Adrenal gland (tissue), 12 donors: ENCODE measurements around the gene ADGRL2. TPM values are rescaled to one million over a fixed set of nuclear protein-coding genes. Genes with fewer than 3 reads are reported as not detected.

Source experiments
- DNase-seq, 7 donors: peaks; one replicate each; pipeline ENCODE4 v3.0.0-alpha.2; 2019 to 2020
- H3K27ac ChIP-seq, 5 donors: fragments of 200-600 bp; sonication (generic) in 4 of 5; 1 replicate in 3 of 5; 2 replicates in 2 of 5; pipeline versions ENCODE4 v1.5.1 to v1.8.0; 2016 to 2020; ENCODE audit warnings: mild to moderate bottlenecking in 1 of 5
- H3K27me3 ChIP-seq: fragments of 200-600 bp; 2 replicates; pipeline ENCODE4 v1.8.0; 2021
- H3K36me3 ChIP-seq, 2 donors: fragments of 200-600 bp; replicated peaks in 1 of 2; 1 replicate in 1 of 2; 2 replicates in 1 of 2; pipeline versions ENCODE4 v1.5.1 to v1.8.0; 2018 to 2022
- H3K4me1 ChIP-seq, 2 donors: fragments of 200-600 bp; replicated peaks in 1 of 2; 1 replicate in 1 of 2; 2 replicates in 1 of 2; pipeline versions ENCODE4 v1.5.1 to v1.8.0; 2018 to 2021
- H3K4me3 ChIP-seq, 4 donors: fragments of 200-600 bp; sonication (generic) in 3 of 4; one replicate each; pipeline ENCODE4 v1.5.1; 2016 to 2018
- H3K9me3 ChIP-seq, 3 donors: fragments of 200-600 bp; sonication (generic) in 1 of 3; replicated peaks in 1 of 3; 1 replicate in 2 of 3; 2 replicates in 1 of 3; pipeline versions ENCODE4 v1.5.1 to v1.8.0; 2016 to 2021
- CTCF ChIP-seq, 6 experiments: fragments of 450-650 bp in 4 of 6; fragments of 200-600 bp in 2 of 6; sonication (generic) in 1 of 6; IDR thresholded peaks; 1 replicate in 5 of 6; 2 replicates in 1 of 6; pipeline versions ENCODE4 v1.5.1 to v1.8.0; 2016 to 2021; ENCODE audit warnings: antibody characterized with exemption in 6 of 6, mild to moderate bottlenecking in 2 of 6, moderate library complexity in 1 of 6
- POLR2A ChIP-seq, 2 donors: fragments of 450-650 bp; IDR thresholded peaks; one replicate each; pipeline ENCODE4 v1.6.1; 2017; ENCODE audit warnings: antibody characterized with exemption in 2 of 2, mild to moderate bottlenecking in 2 of 2, moderate library complexity in 1 of 2
- WGBS, 4 donors: extraction: QIAGEN DNeasy Blood & Tissue Kit in 2 of 4; methylation state at CpG; one replicate each; pipeline versions ENCODE4 v1.1.5 to v1.1.7; 2013 to 2017; 5-methylcytosine and 5-hydroxymethylcytosine counted together
- intact Hi-C, 2 donors: fragments of 100-400 bp; cut with DNase I; formaldehyde crosslinking; loops; one replicate each; pipeline versions ENCODE4 v1.14.1 to v1.15.0; 2022 to 2023
- polyA plus RNA-seq, 3 donors: library from polyadenylated mRNA; stranded (reverse); fragments of 200-250 nt in 2 of 3; fragments of 350-450 nt in 1 of 3; fragmentation: Illumina TruSeq in 1 of 3; extraction: RNeasy Lipid Tissue Mini Kit (QIAGEN cat#74804) in 1 of 3; gene quantifications; one replicate each; pipeline ENCODE4 v1.2.3, GENCODE V29; 2013 to 2014
- total RNA-seq, 9 donors: library from RNA; depleted of rRNA in 4 of 9; stranded (reverse); fragments of >200 nt in 4 of 9; fragments of 120-200 nt in 1 of 9; fragmentation: NEBNext Ultra II Directional in 1 of 9; extraction: Animal tissue kit (Norgen Biotek cat#: 25700) in 1 of 9; gene quantifications; one replicate each; pipeline versions ENCODE4 v1.1.0 to v1.2.4, GENCODE V29; 2013 to 2023
- donor health status: healthy with polysubstance abuse.
- donor health status: Bipolar disorder and iron deficiency.
- donor health status: DM: yes; HTN: yes; CAD: no.
- donor health status: DM: no; HTN: no; CAD: no.
- donor health status: DM: no; HTN: no; CAD: no.
- donor health status: DM: yes; HTN: yes; CAD: no.

Gene ADGRL2
- total and polyA plus RNA-seq, 12 donors: 24.2 to 170 (median 58.9) TPM

- no peaks in the 10 kb centered on the region for H3K36me3 ChIP-seq
- TF ChIP-seq POLR2A (IDR thresholded peaks at IDR 0.05) (no peak), CTCF (IDR thresholded peaks at IDR 0.05) (no peak)
- no peak overlapping the region for H3K27ac ChIP-seq
- no peaks in the 10 kb centered on the region for H3K27me3 ChIP-seq
- intact Hi-C loops: no loop called here
- H3K9me3 ChIP-seq: peaks cover 0 to 10% (median 0%) of the 10 kb centered on the region in 3 donors
- 50 to 52% (median 51%) methylated on average over 3 of the region's 3 CpGs for WGBS, 4 donors
- peaks cover 36 to 64% of the 10 kb centered on the region in 2 donors for H3K4me1 ChIP-seq
- H3K4me3 ChIP-seq: no peak overlapping the region
- no peak for DNase-seq
These were observed 74.2 kb downstream of the ADGRL2 start for GRCh38 chr1:81874940-81875339.

- DNase-seq: peak in 1 of 7 donors; percentile 8
- intact Hi-C loops: no loop called here
- TF ChIP-seq CTCF (IDR thresholded peaks at IDR 0.05) (no peak), POLR2A (IDR thresholded peaks at IDR 0.05) (no peak)
These were observed 76.4 kb downstream of the ADGRL2 start for GRCh38 chr1:81876901-81877733.

GRCh38 chr1:81877940-81878339 lies 77.2 kb downstream of the ADGRL2 start:
- no peak for TF ChIP-seq POLR2A (IDR thresholded peaks at IDR 0.05)
- no peak for DNase-seq
- Histone ChIP-seq H3K4me3 (peak overlapping the region in 1 of 4 donors; percentile 8), H3K27ac (peak overlapping the region in 2 of 5 donors; percentile 23 to 24), H3K27me3 (no peaks in the 10 kb centered on the region), H3K9me3 (peaks cover 0 to 10% (median 0%) of the 10 kb centered on the region in 3 donors), H3K4me1 (peaks cover 31 to 77% of the 10 kb centered on the region in 2 donors), H3K36me3 (no peaks in the 10 kb centered on the region)
- intact Hi-C loops: no loop called here
- WGBS, 4 donors: 51 to 78% (median 69%) methylated on average over 1 of the region's 1 CpG

More at GRCh38 chr1:81876901-81877733, 76.4 kb downstream of the ADGRL2 start:
- Histone ChIP-seq H3K27me3 (no peaks in the 10 kb centered on the region), H3K4me3 (peak overlapping the region in 1 of 4 donors; percentile 8), H3K4me1 (peaks cover 36 to 71% of the 10 kb centered on the region in 2 donors), H3K9me3 (peaks cover 0 to 10% (median 0%) of the 10 kb centered on the region in 3 donors), H3K36me3 (no peaks in the 10 kb centered on the region), H3K27ac (peak overlapping the region in 2 of 5 donors; percentile 23 to 24)
- WGBS, 4 donors: 49 to 55% (median 52%) methylated on average over 2 of the region's 2 CpGs

- no peak overlapping the region for H3K27ac ChIP-seq
- no peak overlapping the region for H3K4me3 ChIP-seq
- DNase-seq: no peak
- TF ChIP-seq CTCF (IDR thresholded peaks at IDR 0.05) (no peak), POLR2A (IDR thresholded peaks at IDR 0.05) (no peak)
- H3K36me3 ChIP-seq: no peaks in the 10 kb centered on the region
- WGBS, 4 donors: 63 to 78% (median 70%) methylated on average over 1 of the region's 1 CpG
- intact Hi-C loops: no loop called here
- H3K4me1 ChIP-seq: peaks cover 28 to 71% of the 10 kb centered on the region in 2 donors
- H3K9me3 ChIP-seq: peaks cover 0 to 10% (median 0%) of the 10 kb centered on the region in 3 donors
- no peaks in the 10 kb centered on the region for H3K27me3 ChIP-seq
These were observed 77.8 kb downstream of the ADGRL2 start for GRCh38 chr1:81878538-81878937.
